Activated naive CD8-positive, alpha-beta T cell (primary cell): ENCODE results near the gene CEBPE.

ENCODE experiments used
- H3K27ac Mint-ChIP-seq: one replicate; pipeline ENCODE4 v1.8.0; 2021; ENCODE audit warnings: mixed read lengths
- H3K27me3 Mint-ChIP-seq: one replicate; pipeline ENCODE4 v1.8.0; 2021; ENCODE audit warnings: mixed read lengths
- H3K36me3 Mint-ChIP-seq: one replicate; pipeline ENCODE4 v1.8.0; 2021; ENCODE audit warnings: mixed read lengths
- H3K4me1 Mint-ChIP-seq: one replicate; pipeline ENCODE4 v1.8.0; 2021; ENCODE audit warnings: low read depth, mixed read lengths
- H3K4me3 Mint-ChIP-seq: one replicate; pipeline ENCODE4 v1.8.0; 2021; ENCODE audit warnings: mild to moderate bottlenecking, mixed read lengths
- H3K9me3 Mint-ChIP-seq: one replicate; pipeline ENCODE4 v1.8.0; 2021; ENCODE audit warnings: low read depth, mixed read lengths

Gene CEBPE

GRCh38 chr14:23149745-23150144, 30.7 kb upstream of the CEBPE start:
- H3K4me3 Mint-ChIP-seq = no peak overlapping the region
- no peaks in the 10 kb centered on the region for H3K9me3 Mint-ChIP-seq
- no peaks in the 10 kb centered on the region for H3K27me3 Mint-ChIP-seq
- H3K27ac Mint-ChIP-seq = no peak overlapping the region
- peaks cover 20% of the 10 kb centered on the region for H3K4me1 Mint-ChIP-seq
- no peaks in the 10 kb centered on the region for H3K36me3 Mint-ChIP-seq

GRCh38 chr14:23148591-23149249, 29.7 kb upstream of the CEBPE start:
- H3K27me3 Mint-ChIP-seq = no peaks in the 10 kb centered on the region
- H3K9me3 Mint-ChIP-seq = no peaks in the 10 kb centered on the region
- no peak overlapping the region for H3K4me3 Mint-ChIP-seq
- H3K27ac Mint-ChIP-seq = no peak overlapping the region
- no peaks in the 10 kb centered on the region for H3K36me3 Mint-ChIP-seq
- H3K4me1 Mint-ChIP-seq = peaks cover 11% of the 10 kb centered on the region

DNA sequence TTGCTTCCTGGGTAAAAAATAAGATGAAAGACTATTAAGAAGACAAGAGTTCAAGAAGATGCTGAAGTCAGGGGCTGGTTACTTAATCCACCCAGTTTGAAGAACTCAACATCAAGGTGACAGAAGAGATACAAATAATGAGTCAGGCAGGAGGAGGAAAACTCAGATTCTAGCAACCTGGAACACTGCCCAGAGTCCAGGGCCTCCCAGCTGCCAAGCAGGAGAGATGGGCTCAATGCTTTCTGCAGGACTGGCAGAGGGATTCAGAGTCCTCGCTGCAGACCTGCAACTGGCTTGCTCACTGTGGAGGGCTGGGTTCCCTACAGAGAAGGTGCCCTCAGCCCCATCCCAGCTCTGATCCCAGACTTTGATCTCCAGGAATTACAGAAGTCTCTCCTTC, 28.6 kb upstream of the CEBPE start:
- no peak overlapping the region for H3K27ac Mint-ChIP-seq
- H3K9me3 Mint-ChIP-seq = no peaks in the 10 kb centered on the region
- no peaks in the 10 kb centered on the region for H3K27me3 Mint-ChIP-seq
- no peaks in the 10 kb centered on the region for H3K36me3 Mint-ChIP-seq
- no peak overlapping the region for H3K4me3 Mint-ChIP-seq
- peaks cover under 1% of the 10 kb centered on the region for H3K4me1 Mint-ChIP-seq

- no peak overlapping the region for H3K4me3 Mint-ChIP-seq
- H3K27me3 Mint-ChIP-seq = no peaks in the 10 kb centered on the region
- no peaks in the 10 kb centered on the region for H3K4me1 Mint-ChIP-seq
- H3K36me3 Mint-ChIP-seq = no peaks in the 10 kb centered on the region
- no peaks in the 10 kb centered on the region for H3K9me3 Mint-ChIP-seq
- no peak overlapping the region for H3K27ac Mint-ChIP-seq
Measured at GRCh38 chr14:23146980-23147379, 27.9 kb upstream of the CEBPE start.

DNA sequence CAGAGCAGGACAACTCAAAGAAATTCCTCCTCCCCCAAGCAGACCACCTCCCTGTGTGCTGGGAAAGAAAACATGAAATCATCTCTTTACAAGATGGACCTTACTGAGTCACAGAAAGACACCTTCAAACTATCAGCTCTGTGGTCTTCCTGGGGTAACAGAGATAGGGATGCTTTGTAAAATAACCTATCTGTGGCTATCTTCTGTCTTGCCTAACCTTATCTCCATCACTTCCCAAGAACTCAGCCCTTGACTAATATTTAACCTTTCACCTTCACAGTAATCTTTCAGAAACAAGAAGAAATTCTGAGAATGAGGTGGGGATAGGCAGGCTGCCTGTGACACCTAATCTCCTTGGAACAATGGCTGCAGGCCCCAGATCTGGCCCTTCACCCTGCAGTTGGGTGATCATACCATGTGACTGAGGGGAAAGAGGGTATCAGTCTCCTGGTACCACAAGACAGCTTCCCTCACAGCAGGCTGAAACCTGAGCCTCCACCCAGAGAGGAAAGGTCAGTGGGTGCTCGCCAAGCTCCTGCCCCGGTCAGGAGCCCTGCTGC, 27.4 kb upstream of the CEBPE start:
- Mint-ChIP-seq H3K9me3 (no peaks in the 10 kb centered on the region), H3K36me3 (no peaks in the 10 kb centered on the region), H3K4me1 (no peaks in the 10 kb centered on the region), H3K27me3 (no peaks in the 10 kb centered on the region), H3K4me3 (no peak overlapping the region), H3K27ac (no peak overlapping the region)

DNA sequence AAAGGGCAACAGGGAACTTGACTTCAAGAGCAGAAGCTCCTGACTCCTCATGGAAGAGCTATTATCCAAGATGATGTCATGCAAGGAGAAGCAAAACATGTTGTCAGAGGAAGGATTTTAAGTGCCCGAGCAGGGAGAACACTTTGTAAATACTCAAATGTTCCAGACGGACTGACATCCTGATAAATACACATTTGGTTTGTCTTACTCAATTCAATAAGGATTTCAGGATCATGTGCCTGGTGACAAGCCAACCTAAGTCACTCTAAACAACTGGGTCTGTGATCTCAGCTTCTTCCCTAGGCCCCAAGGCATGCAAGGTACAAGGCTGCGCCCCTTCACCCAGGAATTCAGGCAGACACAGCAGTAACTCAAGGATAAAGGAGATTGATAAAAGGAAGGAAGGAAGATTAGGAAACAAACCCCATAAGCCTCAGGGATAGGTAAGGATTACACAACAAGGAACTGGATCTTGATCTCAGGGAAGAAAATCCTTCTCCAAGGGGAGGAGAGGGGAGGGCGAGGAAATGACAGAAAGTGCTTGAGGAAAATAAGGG, 26.8 kb upstream of the CEBPE start:
- Mint-ChIP-seq H3K27me3 (no peaks in the 10 kb centered on the region), H3K4me3 (no peak overlapping the region), H3K4me1 (no peaks in the 10 kb centered on the region), H3K36me3 (no peaks in the 10 kb centered on the region), H3K27ac (no peak overlapping the region), H3K9me3 (no peaks in the 10 kb centered on the region)

DNA sequence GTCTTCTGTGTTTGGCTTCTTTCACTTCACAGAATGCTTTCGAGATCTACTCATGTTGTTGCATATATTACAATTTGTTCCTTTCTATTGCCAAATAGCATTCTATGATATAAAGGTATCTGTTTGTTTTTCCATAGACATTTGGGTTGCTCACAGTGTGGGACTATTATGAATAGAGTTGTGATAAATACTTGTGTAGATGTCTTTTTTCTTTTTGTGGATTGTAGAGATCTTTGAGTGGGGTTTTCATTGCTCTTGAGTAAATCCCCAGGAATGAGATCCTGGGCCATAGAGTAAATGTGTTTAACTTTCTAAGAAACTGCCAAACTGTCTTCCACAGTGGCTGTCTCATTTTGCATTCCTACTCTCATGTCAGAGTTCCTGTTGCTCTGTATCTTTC, 24.9 kb upstream of the CEBPE start:
- Mint-ChIP-seq H3K27ac (no peak overlapping the region), H3K4me3 (no peak overlapping the region), H3K36me3 (no peaks in the 10 kb centered on the region), H3K9me3 (no peaks in the 10 kb centered on the region), H3K27me3 (no peaks in the 10 kb centered on the region), H3K4me1 (no peaks in the 10 kb centered on the region)

- Mint-ChIP-seq H3K36me3 (no peaks in the 10 kb centered on the region), H3K9me3 (no peaks in the 10 kb centered on the region), H3K4me1 (no peaks in the 10 kb centered on the region), H3K27me3 (no peaks in the 10 kb centered on the region), H3K4me3 (no peak overlapping the region), H3K27ac (no peak overlapping the region)
Measured at GRCh38 chr14:23142826-23143225, 23.8 kb upstream of the CEBPE start.

DNA sequence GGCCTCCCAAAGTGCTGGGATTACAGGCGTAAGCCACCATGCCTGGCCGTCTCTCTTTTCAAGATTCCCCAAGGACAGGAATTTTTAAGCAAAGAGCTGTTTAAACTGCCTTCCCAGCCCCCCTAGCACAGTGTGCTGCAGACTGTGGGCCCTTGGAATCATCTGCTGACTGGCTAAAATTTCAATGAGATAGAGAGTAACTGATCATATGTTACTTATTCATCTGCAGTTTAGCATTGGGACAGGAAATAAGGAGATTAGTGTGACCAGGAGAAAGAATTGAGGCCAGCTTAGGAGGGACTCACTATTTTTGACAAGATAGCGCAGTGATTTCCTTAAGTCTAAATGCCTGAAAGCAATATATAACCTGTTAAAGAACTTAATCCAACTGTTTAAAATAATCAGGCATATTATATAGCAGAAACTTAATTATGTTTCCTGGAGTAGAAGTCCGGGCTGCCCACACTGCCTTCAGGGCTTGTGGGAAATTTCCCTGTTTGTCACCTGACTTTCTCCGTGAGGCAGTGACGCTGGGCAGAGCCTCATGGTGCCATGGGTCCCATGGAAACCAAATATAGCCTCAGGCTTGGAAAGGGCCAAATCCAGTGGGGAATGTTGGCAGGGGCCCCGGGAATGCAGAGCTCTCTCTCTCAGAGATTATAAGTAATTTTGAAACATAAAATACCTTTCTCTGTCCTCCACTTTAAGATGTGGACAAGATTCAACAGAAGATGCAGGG, 22.8 kb upstream of the CEBPE start:
- Mint-ChIP-seq H3K36me3 (no peaks in the 10 kb centered on the region), H3K27me3 (no peaks in the 10 kb centered on the region), H3K4me1 (no peaks in the 10 kb centered on the region), H3K4me3 (no peak overlapping the region), H3K27ac (no peak overlapping the region), H3K9me3 (no peaks in the 10 kb centered on the region)

- no peaks in the 10 kb centered on the region for H3K9me3 Mint-ChIP-seq
- no peaks in the 10 kb centered on the region for H3K27me3 Mint-ChIP-seq
- no peaks in the 10 kb centered on the region for H3K4me1 Mint-ChIP-seq
- H3K27ac Mint-ChIP-seq = no peak overlapping the region
- H3K36me3 Mint-ChIP-seq = no peaks in the 10 kb centered on the region
- no peak overlapping the region for H3K4me3 Mint-ChIP-seq
Measured at GRCh38 chr14:23140371-23140770, 21.3 kb upstream of the CEBPE start.

DNA sequence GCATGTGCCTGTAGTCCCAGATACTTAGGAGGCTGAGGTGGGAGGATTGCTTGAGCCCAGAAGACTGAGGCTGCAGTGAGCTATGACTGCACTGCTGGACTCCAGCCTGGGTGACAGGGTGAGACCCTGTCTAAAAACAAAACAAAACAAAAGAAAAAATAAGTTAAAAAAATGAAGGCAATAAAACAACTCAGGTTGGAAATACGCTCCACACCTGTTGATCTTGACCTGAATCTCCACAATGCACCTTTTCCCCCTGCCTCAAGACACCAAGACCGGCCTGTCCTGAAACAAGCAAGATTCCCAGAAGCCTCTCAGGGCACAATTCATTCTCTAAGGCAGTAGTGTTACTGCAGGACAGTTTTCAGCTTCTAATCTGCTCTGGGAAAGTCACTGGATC, 20.8 kb upstream of the CEBPE start:
- Mint-ChIP-seq H3K4me3 (no peak overlapping the region), H3K36me3 (no peaks in the 10 kb centered on the region)

DNA sequence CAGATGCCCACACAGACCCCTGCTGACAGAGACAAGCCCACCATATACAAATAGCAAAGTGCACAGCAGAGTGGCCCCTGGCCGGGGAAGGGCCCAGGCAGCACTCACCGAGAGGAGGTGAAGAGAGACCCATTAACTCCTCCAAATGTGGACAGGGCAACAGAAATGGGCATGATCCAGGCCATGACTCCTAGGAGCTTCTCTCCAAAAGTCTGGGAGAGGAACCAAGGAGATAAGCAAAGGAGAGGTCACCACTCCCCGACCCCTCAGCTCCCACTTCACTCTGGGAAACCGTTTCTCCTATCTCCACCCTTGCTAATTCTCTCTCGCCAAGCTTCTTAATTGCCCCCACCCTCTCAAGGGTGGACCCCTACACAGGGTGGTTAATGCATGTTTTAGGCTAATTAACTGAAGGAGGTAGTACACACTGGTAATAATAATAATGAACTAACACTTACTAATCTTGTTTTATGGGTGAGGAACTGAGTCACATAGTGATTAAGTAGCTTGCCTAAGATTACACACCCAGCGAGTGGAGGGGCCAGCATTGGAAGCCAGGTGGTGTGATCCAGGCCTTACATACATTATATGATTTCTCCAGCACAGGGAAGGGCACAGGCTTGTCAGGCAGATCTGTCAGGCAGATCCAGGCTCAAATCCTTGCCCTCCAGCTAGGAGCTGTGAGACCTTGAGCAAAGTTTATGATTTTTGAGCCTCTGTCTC, 18.9 kb upstream of the CEBPE start:
- Mint-ChIP-seq H3K4me3 (no peak overlapping the region), H3K9me3 (no peaks in the 10 kb centered on the region), H3K4me1 (no peaks in the 10 kb centered on the region), H3K27ac (no peak overlapping the region), H3K27me3 (no peaks in the 10 kb centered on the region), H3K36me3 (no peaks in the 10 kb centered on the region)

More for the DNA sequence above, 20.8 kb upstream of the CEBPE start:
- H3K27me3 Mint-ChIP-seq = no peaks in the 10 kb centered on the region
- H3K9me3 Mint-ChIP-seq = no peaks in the 10 kb centered on the region
- H3K27ac Mint-ChIP-seq = no peak overlapping the region
- no peaks in the 10 kb centered on the region for H3K4me1 Mint-ChIP-seq

GRCh38 chr14:23137192-23137812, 18.2 kb upstream of the CEBPE start:
- no peak overlapping the region for H3K4me3 Mint-ChIP-seq
- H3K9me3 Mint-ChIP-seq = no peaks in the 10 kb centered on the region
- H3K4me1 Mint-ChIP-seq = no peaks in the 10 kb centered on the region
- H3K27me3 Mint-ChIP-seq = no peaks in the 10 kb centered on the region
- no peak overlapping the region for H3K27ac Mint-ChIP-seq
- no peaks in the 10 kb centered on the region for H3K36me3 Mint-ChIP-seq

DNA sequence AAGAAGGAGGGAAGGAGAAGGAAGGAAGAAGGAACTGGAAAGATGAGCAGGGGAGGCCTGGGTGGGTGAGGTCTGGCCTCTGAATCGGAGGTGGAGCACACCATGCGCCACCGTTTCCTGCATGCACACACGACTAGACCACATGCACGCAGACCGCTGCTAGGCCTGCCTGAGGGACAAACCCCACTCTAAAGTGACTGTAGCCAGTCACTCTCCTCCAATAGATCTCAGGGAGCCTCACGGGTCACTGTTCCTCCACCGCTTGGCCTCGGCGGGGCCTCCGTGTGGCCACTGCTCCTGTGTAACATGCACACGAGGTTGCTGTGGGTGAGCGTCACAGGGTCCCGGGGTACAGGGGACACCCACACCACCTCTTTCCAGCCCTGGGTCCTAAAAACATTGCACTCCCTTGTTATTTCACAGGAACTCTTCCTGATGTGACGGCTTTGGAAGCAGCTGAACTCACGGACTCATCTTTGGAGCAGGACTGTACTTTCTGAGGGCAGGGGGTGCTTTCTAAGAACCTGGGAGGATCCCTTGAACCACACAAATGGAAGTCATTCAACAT, 17.6 kb upstream of the CEBPE start:
- H3K4me1 Mint-ChIP-seq = no peaks in the 10 kb centered on the region
- no peak overlapping the region for H3K27ac Mint-ChIP-seq
- no peaks in the 10 kb centered on the region for H3K27me3 Mint-ChIP-seq
- H3K9me3 Mint-ChIP-seq = no peaks in the 10 kb centered on the region
- no peaks in the 10 kb centered on the region for H3K36me3 Mint-ChIP-seq
- no peak overlapping the region for H3K4me3 Mint-ChIP-seq
